ENCODE measurements around the gene MAGI2. TPM values are rescaled to one million over a fixed set of nuclear protein-coding genes. Genes with fewer than 3 reads are reported as not detected.

Gene MAGI2
- polyA plus RNA-seq, 3 donors, result 0.03 to 0.11 TPM; not detected in 1

DNA sequence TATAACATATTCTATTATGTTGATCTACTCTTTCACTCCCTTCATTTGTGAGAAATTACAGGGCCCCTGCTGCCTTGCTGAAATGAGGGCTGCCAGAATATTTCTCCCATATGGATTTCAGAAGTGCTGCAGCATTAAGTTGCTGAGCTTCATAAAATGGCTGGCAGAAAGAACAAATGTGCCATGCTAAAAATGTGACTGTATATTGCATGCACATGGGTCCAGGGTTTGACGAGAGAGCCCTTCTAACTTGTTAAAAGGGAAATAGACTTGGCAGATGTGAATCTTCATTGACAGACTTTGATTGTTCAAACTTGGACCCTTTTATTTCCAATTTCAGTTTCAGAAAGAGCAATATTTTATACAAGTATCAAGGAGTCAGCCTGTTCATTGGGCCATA, 1186.3 kb downstream of the MAGI2 start:
- Histone ChIP-seq H3K27ac (ENCODE audit: low read depth in 1 of 2, low read length in 2 of 2) (no peak overlapping the region), H3K9me3 (replicated peaks in 1 of 2; ENCODE audit: control insufficient read depth in 1 of 2, insufficient read depth in 1 of 2, low read length in 2 of 2) (peaks cover 0 to 6% of the 10 kb centered on the region in 2 donors), H3K4me2 (replicated peaks; ENCODE audit: extremely low read depth, low read length, poor library complexity, severe bottlenecking) (no peak overlapping the region), H3K79me2 (ENCODE audit: insufficient read depth, low read length) (no peaks in the 10 kb centered on the region), H3K27me3 (ENCODE audit: control insufficient read depth in 2 of 2, insufficient read depth in 2 of 2, low read length in 2 of 2) (no peaks in the 10 kb centered on the region), H3K9ac (ENCODE audit: insufficient read depth, low read length, poor library complexity, severe bottlenecking) (no peak overlapping the region), H3K4me3 (replicated peaks in 1 of 3; ENCODE audit: low read depth in 2 of 3, low read length in 3 of 3) (no peak overlapping the region), H3K4me1 (ENCODE audit: control insufficient read depth in 1 of 2, insufficient read depth in 2 of 2, low read length in 2 of 2) (no peaks in the 10 kb centered on the region), H4K20me1 (ENCODE audit: insufficient read depth, low read length) (no peaks in the 10 kb centered on the region), H3K36me3 (replicated peaks in 1 of 2; ENCODE audit: control insufficient read depth in 1 of 2, insufficient read depth in 2 of 2, low read length in 2 of 2) (no peaks in the 10 kb centered on the region), H2AFZ (ENCODE audit: insufficient read depth, low read depth, low read length, poor library complexity, severe bottlenecking) (no peak overlapping the region)
- TF ChIP-seq, protein P1, sequence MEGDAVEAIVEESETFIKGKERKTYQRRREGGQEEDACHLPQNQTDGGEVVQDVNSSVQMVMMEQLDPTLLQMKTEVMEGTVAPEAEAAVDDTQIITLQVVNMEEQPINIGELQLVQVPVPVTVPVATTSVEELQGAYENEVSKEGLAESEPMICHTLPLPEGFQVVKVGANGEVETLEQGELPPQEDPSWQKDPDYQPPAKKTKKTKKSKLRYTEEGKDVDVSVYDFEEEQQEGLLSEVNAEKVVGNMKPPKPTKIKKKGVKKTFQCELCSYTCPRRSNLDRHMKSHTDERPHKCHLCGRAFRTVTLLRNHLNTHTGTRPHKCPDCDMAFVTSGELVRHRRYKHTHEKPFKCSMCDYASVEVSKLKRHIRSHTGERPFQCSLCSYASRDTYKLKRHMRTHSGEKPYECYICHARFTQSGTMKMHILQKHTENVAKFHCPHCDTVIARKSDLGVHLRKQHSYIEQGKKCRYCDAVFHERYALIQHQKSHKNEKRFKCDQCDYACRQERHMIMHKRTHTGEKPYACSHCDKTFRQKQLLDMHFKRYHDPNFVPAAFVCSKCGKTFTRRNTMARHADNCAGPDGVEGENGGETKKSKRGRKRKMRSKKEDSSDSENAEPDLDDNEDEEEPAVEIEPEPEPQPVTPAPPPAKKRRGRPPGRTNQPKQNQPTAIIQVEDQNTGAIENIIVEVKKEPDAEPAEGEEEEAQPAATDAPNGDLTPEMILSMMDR (IDR thresholded peaks at IDR 0.05), result no peak
- H3K9me3 Mint-ChIP-seq, result peaks cover 6 to 30% (median 14%) of the 10 kb centered on the region in 7 donors
- H3K4me3 Mint-ChIP-seq, result no peak overlapping the region
- H3K27me3 Mint-ChIP-seq (ENCODE audit: low read depth in 3 of 3), result peaks cover 0 to 1% (median 0%) of the 10 kb centered on the region in 3 donors
- DNase-seq, result no peak
- H3K27ac Mint-ChIP-seq, result no peak overlapping the region
- no peaks in the 10 kb centered on the region for H3K4me1 Mint-ChIP-seq
- intact Hi-C loops (cut with micrococcal nuclease), result no loop called here
- 86% methylated on average over 1 of the region's 1 CpG for WGBS (ENCODE audit: insufficient coverage)
- no peaks in the 10 kb centered on the region for H3K36me3 Mint-ChIP-seq

DNA sequence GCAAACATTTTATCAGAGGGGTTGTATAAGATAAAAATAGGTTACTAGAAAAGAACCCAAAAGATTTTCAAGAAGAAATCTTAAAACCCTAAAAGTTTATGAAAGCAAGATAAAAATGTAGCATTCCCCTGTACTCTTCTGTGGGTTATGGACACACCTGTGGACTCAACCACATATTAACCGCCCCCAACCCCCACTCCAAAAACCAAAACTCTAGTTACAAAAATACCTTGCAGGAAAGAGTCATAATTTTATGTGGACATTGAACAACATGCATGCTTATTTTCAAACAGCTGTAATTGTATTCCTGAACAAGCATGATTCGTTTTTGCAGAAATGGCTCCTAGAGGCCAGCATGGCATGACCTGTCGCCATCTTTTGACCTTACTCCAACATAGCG, 1188.0 kb downstream of the MAGI2 start:
- Histone ChIP-seq H3K4me1 (ENCODE audit: control insufficient read depth in 1 of 2, insufficient read depth in 2 of 2, low read length in 2 of 2) (no peaks in the 10 kb centered on the region), H3K9ac (ENCODE audit: insufficient read depth, low read length, poor library complexity, severe bottlenecking) (no peak overlapping the region), H3K27me3 (ENCODE audit: control insufficient read depth in 2 of 2, insufficient read depth in 2 of 2, low read length in 2 of 2) (no peaks in the 10 kb centered on the region), H4K20me1 (ENCODE audit: insufficient read depth, low read length) (no peaks in the 10 kb centered on the region), H2AFZ (ENCODE audit: insufficient read depth, low read depth, low read length, poor library complexity, severe bottlenecking) (no peak overlapping the region), H3K27ac (ENCODE audit: low read depth in 1 of 2, low read length in 2 of 2) (no peak overlapping the region), H3K9me3 (replicated peaks in 1 of 2; ENCODE audit: control insufficient read depth in 1 of 2, insufficient read depth in 1 of 2, low read length in 2 of 2) (peaks cover 0 to 6% of the 10 kb centered on the region in 2 donors), H3K4me3 (replicated peaks in 1 of 3; ENCODE audit: low read depth in 2 of 3, low read length in 3 of 3) (no peak overlapping the region), H3K36me3 (replicated peaks in 1 of 2; ENCODE audit: control insufficient read depth in 1 of 2, insufficient read depth in 2 of 2, low read length in 2 of 2) (no peaks in the 10 kb centered on the region), H3K4me2 (replicated peaks; ENCODE audit: extremely low read depth, low read length, poor library complexity, severe bottlenecking) (no peak overlapping the region), H3K79me2 (ENCODE audit: insufficient read depth, low read length) (no peaks in the 10 kb centered on the region)
- no peak overlapping the region for H3K4me3 Mint-ChIP-seq
- no peak overlapping the region for H3K27ac Mint-ChIP-seq
- no CpG with 5 or more reads among the region's 4 CpGs for WGBS (ENCODE audit: insufficient coverage)
- no peak for DNase-seq
- intact Hi-C loops (cut with micrococcal nuclease), result no loop called here
- peaks cover 0 to 1% (median 0%) of the 10 kb centered on the region in 3 donors for H3K27me3 Mint-ChIP-seq (ENCODE audit: low read depth in 3 of 3)
- no peaks in the 10 kb centered on the region for H3K36me3 Mint-ChIP-seq
- H3K4me1 Mint-ChIP-seq, result no peaks in the 10 kb centered on the region
- peaks cover 0 to 15% (median 5%) of the 10 kb centered on the region in 7 donors for H3K9me3 Mint-ChIP-seq
- TF ChIP-seq, protein P1 (IDR thresholded peaks at IDR 0.05), result no peak

Data from CD14-positive monocyte (primary cell).